HepG2 (cell line): ENCODE data around the gene MAGEA4. TPM values are rescaled to one million over a fixed set of nuclear protein-coding genes. Genes with fewer than 3 reads are reported as not detected.
"Not testable (repeated sequence)": the region's sequence is repeated elsewhere in the genome, so short reads cannot be mapped to it uniquely, and the experiment has no call there.

Source experiments
- ATAC-seq: fragments of 200-7000 bp; cut with Tn5 transposase; 3 replicates; pipeline ENCODE4 v1.9.1; 2020; ENCODE audit warnings: mild to moderate bottlenecking, moderate library complexity
- BruUV-seq: library from RNA; stranded (reverse); fragments of 400-500 nt; replicated peaks from 2 replicates; lab custom pipeline; 2021; lab: Mats Ljungman, UMichigan
- CTCF ChIA-PET: fragments of 300-600 bp; formaldehyde crosslinking; extraction: SDS; loops from one replicate; lab custom pipeline; 2021; ENCODE audit warnings: low total read pairs, inconsistent platforms, low intra/inter-chr PET ratio; lab: Yijun Ruan, JAX
- POLR2A ChIA-PET: fragments of 350-600 bp; sonication (Branson Sonifier 250); formaldehyde crosslinking; loops from one replicate; lab custom pipeline; 2020; ENCODE audit warnings: antibody characterized with exemption, inconsistent platforms; lab: Yijun Ruan, JAX
- DNase-seq: peaks from one replicate; pipeline ENCODE4 v3.0.0-alpha.2; 2015; ENCODE audit warnings: low spot score
- FAIRE-seq: peaks from 3 replicates; lab custom pipeline; 2011; peaks lifted over from hg19 to GRCh38; lab: Jason Lieb, UNC
- H2AFZ ChIP-seq: one replicate; pipeline ENCODE4 v1.6.1; 2011; ENCODE audit warnings: low read length, inconsistent platforms
- H3K27ac ChIP-seq: fragments of 300-600 bp; 3 replicates; pipeline ENCODE4 v1.8.0; 2011; ENCODE audit warnings: mixed run types, mild to moderate bottlenecking, mixed read lengths, low read length, inconsistent platforms; ENCODE audit not compliant: insufficient read depth; ENCODE audit errors: extremely low read length
- H3K27me3 ChIP-seq, 2 experiments: fragments of 200-600 bp in 1 of 2; 2 replicates in 1 of 2; 3 replicates in 1 of 2; pipeline versions ENCODE4 v1.6.0 to v1.8.0; 2011; ENCODE audit warnings: low read length in 2 of 2, mild to moderate bottlenecking in 2 of 2, moderate library complexity in 2 of 2, inconsistent platforms in 1 of 2; ENCODE audit not compliant: insufficient read depth in 2 of 2, control insufficient read depth in 1 of 2
- H3K36me3 ChIP-seq, 2 experiments: fragments of 200-600 bp in 1 of 2; replicated peaks in 1 of 2; 2 replicates in 1 of 2; 3 replicates in 1 of 2; pipeline versions ENCODE4 v1.5.1 to v1.8.0; 2011; ENCODE audit warnings: low read length in 2 of 2, inconsistent platforms in 1 of 2; ENCODE audit not compliant: insufficient read depth in 2 of 2, control insufficient read depth in 1 of 2
- H3K4me1 ChIP-seq: 2 replicates; pipeline ENCODE4 v1.5.1; 2012; ENCODE audit warnings: low read length, inconsistent platforms; ENCODE audit not compliant: insufficient read depth
- H3K4me2 ChIP-seq: 2 replicates; pipeline ENCODE4 v1.6.0; 2011; ENCODE audit warnings: low read depth, low read length, inconsistent platforms
- H3K4me3 ChIP-seq, 3 experiments: fragments of 200-600 bp in 1 of 3; sonication (generic), shearing (Covaris generic) in 1 of 3; replicated peaks in 1 of 3; 2 replicates each; pipeline ENCODE4 v1.5.1; 2011 to 2016; ENCODE audit warnings: low read length in 3 of 3, inconsistent platforms in 2 of 3, low read depth in 2 of 3, mild to moderate bottlenecking in 2 of 3, control low read depth in 1 of 3, mixed read lengths in 1 of 3; ENCODE audit not compliant: insufficient read depth in 1 of 3
- H3K79me2 ChIP-seq: one replicate; pipeline ENCODE4 v1.6.1; 2011; ENCODE audit warnings: low read length, inconsistent platforms; ENCODE audit not compliant: insufficient read depth
- H3K9ac ChIP-seq: 2 replicates; pipeline ENCODE4 v1.6.0; 2011; ENCODE audit warnings: mild to moderate bottlenecking, low read depth, low read length, inconsistent platforms; ENCODE audit not compliant: insufficient read depth
- H3K9me3 ChIP-seq: 2 replicates; pipeline ENCODE4 v1.5.1; 2012; ENCODE audit warnings: mild to moderate bottlenecking, low read length
- H4K20me1 ChIP-seq: 2 replicates; pipeline ENCODE4 v1.6.0; 2011; ENCODE audit warnings: inconsistent platforms, mild to moderate bottlenecking, low read length, moderate library complexity; ENCODE audit not compliant: insufficient read depth
- ATAD3A ChIP-seq: sonication (generic); formaldehyde crosslinking; IDR thresholded peaks from 2 replicates; pipeline ENCODE4 v1.4.0; 2020; ENCODE audit warnings: missing genetic modification reagents
- FOXP4 ChIP-seq: sonication (generic); formaldehyde crosslinking; IDR thresholded peaks from 2 replicates; pipeline ENCODE4 v1.4.0; 2020; ENCODE audit warnings: missing genetic modification reagents
- TCF7 ChIP-seq: sonication (generic); IDR thresholded peaks from 2 replicates; pipeline ENCODE4 v1.6.1; 2016; ENCODE audit warnings: antibody characterized with exemption, low read depth
- WGBS: methylation state at CpG from one replicate; pipeline ENCODE4 v1.1.6; 2017; ENCODE audit warnings: low lambda C conversion rate; 5-methylcytosine and 5-hydroxymethylcytosine counted together
- in situ Hi-C: cut with HindIII; loops from 2 replicates; pipeline ENCODE4 v1.10.0; 2017; ENCODE audit warnings: low pct_unique_long_range_greater_than_20kb; ENCODE audit not compliant: extremely low pct_ligation_motif_present
- intact Hi-C: fragments of 100-400 bp; cut with micrococcal nuclease; formaldehyde crosslinking; loops from one replicate; pipeline ENCODE4 v1.10.0; 2022; ENCODE audit not compliant: unreplicated experiment
- polyA plus RNA-seq, 8 experiments: library from polyadenylated mRNA; depleted of rRNA in 3 of 8; stranded (reverse) in 7 of 8; unstranded in 1 of 8; fragments of >200 nt; fragmentation: Illumina TruSeq in 4 of 8; extraction: Trizol in 4 of 8; gene quantifications; 2 replicates each; pipeline versions ENCODE4 v1.2.1 to v1.2.3, GENCODE V29; 2011 to 2016; ENCODE audit warnings: low read depth in 4 of 8, missing spikeins in 1 of 8, mixed read lengths in 1 of 8; ENCODE audit not compliant: insufficient read depth in 1 of 8
- total RNA-seq, 5 experiments: library from RNA; depleted of rRNA; stranded (reverse); fragments of >200 nt; fragmentation: Illumina TruSeq; extraction: Trizol; gene quantifications; 2 replicates each; pipeline ENCODE4 v1.2.3, GENCODE V29; 2016; ENCODE audit warnings: low read depth in 1 of 5
- TF ChIP-seq, protein P1 (sequence below), 2 experiments: sonication (generic) in 1 of 2; formaldehyde crosslinking in 1 of 2; IDR thresholded peaks; 2 replicates each; pipeline versions ENCODE4 v1.4.0 to v1.6.1; 2018 to 2020; ENCODE audit warnings: missing genetic modification reagents in 2 of 2, borderline replicate concordance in 1 of 2, low read depth in 1 of 2, mild to moderate bottlenecking in 1 of 2, missing biosample characterization in 1 of 2

Gene MAGEA4
- total and polyA plus RNA-seq, 2 of the 13 experiments (the other 11 are each of a cell fraction or from before 2014, with no cell fraction given): not detected

- TF ChIP-seq FOXP4 (CRISPR knock-in tag): no peak
- no peak for TF ChIP-seq ATAD3A (CRISPR knock-in tag)
- no peak for TF ChIP-seq TCF7
- TF ChIP-seq, protein P1, sequence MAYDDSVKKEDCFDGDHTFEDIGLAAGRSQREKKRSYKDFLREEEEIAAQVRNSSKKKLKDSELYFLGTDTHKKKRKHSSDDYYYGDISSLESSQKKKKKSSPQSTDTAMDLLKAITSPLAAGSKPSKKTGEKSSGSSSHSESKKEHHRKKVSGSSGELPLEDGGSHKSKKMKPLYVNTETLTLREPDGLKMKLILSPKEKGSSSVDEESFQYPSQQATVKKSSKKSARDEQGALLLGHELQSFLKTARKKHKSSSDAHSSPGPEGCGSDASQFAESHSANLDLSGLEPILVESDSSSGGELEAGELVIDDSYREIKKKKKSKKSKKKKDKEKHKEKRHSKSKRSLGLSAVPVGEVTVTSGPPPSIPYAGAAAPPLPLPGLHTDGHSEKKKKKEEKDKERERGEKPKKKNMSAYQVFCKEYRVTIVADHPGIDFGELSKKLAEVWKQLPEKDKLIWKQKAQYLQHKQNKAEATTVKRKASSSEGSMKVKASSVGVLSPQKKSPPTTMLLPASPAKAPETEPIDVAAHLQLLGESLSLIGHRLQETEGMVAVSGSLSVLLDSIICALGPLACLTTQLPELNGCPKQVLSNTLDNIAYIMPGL (CRISPR knock-in tag; IDR thresholded peaks at IDR 0.05; ENCODE audit: borderline replicate concordance in 1 of 2, low read depth in 1 of 2): no peak
These were observed 468 bp upstream of the MAGEA4 start (continued) for GRCh38 chrX:151912221-151912620.

DNA sequence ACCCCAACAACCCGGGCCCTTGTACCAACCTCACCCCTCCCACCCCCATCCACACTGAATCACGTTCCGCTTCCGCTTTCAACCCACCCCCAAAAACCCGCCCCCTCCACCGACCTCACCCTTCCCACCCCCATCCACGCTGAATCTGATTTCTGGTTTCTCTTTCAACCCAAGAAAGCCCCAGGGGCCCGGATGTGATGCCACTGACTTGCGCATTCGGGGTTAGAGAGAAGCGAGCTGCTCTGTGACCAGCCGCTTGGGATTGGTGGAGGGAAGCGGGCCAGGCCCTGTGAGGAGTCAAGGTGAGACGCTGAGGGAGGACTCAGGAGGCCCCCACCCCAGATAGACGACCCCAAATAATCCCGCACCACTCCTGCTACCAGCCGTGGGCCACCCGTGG is 6.0 kb downstream of the MAGEA4 start:
- H3K36me3 ChIP-seq, DNase-seq, H3K4me3 ChIP-seq, H3K27me3 ChIP-seq, CTCF ChIA-PET, H3K9me3 ChIP-seq, H3K9ac ChIP-seq, in situ Hi-C loops, H3K79me2 ChIP-seq, H4K20me1 ChIP-seq, FAIRE-seq, H3K4me1 ChIP-seq, H2AFZ ChIP-seq, ATAC-seq, H3K27ac ChIP-seq, intact Hi-C loops, BruUV-seq, POLR2A ChIA-PET, H3K4me2 ChIP-seq: not testable (repeated sequence)
- WGBS: 63% methylated on average over 9 of the region's 18 CpGs
